ENCODE results near the gene CD9.
A peak's percentile ranks its signal among the peaks of the same experiment; 100 is the strongest.
"Not testable (repeated sequence)": the region's sequence is repeated elsewhere in the genome, so short reads cannot be mapped to it uniquely, and the experiment has no call there.

The CD9 gene

DNA sequence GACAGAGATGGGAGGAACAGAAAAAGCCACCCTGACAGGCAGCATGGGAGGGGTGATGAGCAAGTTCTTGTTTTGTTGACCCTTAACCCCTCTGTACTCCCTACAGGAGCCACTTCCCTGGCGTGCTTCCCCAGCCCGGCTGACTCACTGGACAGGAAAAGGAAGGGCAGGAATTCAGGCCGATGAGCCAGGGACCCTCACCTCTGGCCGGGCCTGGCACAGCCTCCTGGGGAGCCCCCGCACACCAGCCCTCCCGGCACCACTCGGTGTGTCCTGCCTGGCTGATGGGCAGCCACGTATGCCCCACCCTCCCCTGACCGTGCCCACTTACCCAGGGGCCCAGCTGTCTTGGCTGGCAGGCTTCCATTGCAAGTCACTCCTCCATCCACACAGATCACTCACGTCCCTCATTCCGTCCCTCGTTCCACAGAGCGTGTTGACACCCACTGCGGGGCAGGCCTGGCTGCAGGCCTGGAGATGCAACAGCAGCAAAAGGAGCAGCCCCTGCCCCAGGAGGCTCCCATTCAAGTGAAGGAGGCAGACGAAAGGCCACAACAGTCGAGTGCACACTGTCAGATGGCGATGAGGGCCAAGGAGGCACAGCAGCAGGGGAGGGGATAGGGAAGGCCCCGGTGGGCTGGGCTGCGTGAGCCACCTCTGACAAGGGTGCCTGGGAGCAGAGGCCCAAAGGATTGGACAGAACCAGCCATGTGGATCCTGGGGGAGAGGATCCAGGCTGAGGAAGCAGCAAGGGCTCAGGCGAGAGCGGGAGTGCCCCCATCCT lies 19.7 kb upstream of the CD9 start:
- DNase-seq = no peak

DNA sequence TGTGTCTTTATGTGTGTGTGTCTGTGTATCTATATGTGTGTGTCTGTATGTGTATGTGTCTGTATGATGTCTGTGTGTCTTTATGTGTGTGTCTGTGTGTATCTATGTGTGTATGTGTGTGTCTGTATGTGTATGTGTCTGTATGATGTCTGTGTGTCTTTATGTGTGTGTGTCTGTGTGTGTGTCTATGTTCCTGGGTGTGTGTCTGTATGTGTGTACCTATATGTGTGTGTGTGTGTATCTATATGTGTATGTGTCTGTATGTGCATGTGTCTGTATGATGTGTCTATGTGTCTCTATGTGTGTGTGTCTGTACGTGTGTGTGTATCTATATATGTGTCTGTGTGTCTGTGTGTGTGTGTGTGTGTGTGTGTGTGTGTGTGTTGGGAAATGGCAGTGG lies 19.0 kb upstream of the CD9 start:
- no peak for DNase-seq

DNA sequence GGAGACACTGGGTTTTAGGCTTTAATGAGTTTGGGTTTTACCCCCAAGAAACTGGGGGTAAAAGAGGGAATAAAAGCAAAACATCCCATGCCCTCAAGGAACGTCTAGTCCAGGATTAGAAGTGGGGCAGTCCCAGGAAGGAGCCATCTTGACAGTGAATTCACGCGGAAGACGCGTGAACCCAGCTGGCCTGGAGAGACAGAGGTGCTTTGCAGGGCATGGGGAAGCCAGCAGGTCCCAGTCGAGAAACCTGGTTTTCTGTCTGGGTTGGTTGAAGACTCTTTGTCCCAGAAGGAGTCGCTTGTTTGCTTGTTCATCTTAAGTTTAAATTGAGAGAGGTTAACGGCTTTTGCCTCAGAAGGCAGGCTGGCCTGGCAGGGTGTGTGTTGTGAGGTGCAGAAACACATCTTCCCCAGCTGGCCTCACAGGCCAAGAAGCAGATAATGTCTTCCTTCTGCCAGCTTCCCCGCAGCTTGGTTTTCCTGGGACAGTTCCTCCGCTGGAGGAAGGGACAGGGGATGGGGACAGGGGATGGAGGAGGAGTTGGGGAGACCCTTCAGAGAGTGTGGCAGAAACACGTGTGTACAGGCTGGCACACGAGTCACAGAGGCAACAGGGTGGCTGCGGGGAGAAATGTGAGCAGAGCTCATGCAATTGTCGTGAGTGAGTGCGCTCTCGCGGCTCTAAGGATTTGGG lies 18.5 kb upstream of the CD9 start:
- DNase-seq = no peak

DNA sequence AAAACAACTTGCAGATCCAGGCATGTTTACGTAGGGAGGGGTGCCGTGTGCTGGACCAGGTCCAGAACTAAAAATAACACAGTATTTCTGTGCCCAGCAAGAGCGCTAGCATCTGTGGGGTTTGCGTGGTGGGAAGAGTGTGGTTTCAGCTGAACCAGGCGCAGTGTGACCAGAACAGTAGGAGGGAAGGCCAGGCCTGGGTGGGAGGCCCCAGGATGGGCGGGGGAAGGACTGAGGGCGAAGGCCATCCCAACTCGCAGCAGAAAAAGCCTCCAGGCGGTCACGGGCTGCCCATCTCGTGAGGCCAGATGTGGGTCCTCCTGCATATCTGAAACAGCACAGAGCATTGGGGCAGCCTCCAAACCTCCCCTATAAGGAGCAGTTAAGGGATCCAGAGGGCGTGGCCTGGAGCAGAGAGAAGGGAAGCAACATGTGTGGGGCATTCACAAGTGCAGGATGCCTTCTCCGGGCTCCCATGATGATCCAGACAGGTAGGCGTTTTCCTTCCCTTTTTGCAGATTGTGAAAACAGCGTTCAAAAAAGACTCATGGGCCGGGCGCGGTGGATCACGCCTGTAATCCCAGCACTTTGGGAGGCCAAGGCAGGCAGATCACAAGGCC lies 17.8 kb upstream of the CD9 start:
- no peak for DNase-seq

DNA sequence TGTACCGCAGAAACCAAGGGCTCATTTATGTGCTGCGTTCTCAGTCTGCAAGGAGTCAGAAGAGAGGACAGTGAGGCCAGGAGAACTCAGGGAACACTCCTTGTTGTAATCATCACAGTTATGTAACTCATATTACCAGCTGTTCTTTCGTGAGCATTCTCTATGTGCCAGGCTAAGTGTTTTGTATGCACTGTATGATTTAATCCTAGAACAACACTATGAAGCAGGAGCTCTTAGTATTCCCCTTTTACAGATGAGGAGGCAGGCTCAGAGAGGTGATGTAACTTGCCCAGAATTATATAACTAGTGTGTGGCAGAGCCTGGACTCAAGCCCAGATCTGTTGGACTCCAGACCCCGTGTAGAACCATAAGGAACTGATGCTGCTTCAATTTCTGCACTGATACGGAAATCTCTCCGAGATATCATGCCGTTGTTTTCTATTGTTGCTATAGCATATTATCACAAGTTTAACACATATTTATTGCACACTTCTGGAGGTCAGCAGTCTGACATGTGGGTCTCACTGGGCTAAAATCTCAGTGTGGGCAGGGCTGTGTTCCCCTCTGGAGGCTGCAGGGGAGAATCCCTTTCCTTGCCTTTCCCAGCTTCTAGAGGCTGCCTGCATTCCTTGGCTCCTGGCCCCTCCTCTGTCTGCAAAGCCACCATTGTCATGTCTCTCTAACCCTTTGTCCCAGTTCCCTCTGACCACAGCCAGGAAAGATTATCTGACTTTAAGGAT lies 16.3 kb upstream of the CD9 start:
- DNase-seq = no peak

DNA sequence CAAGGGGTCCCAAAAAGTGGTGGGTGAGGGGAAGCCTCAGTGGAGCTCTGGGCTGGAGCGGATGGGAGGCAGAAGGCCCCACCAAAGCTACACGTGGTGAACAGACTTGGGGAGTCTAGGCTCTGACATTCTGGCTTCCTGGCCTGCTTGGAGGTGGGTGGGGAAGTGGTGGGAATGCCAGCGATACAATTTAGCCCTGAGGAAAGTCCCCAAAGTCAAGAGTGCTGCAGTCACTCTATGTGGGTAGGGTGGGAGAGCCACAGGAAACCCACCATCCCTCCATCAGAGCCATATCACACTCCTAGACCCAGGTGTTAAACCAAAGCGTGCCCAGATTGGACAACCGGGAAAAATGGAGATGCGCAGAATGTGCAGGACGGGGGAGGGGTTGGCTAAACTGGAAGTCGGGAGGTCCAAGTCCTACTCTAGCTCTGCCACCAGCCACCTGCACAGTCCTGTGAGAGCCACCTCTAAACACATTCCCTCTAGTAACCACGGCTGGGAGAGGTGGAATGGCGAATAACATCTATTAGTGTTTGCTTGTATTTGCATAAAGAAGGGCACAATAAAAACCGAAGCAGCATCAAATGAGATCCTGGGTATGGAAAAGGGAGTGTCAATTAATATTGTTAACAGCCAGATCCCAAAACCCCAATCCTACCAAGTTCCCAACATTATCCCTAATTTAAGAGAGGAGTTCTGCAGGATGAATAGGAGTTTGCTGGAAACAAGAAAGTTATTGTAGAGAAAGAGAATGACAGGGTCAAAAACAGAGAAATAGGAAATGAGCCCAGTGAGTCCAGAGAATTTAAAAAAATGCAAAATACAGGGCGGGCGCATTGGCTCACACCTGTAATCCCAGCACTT lies 14.0 kb upstream of the CD9 start:
- DNase-seq = no peak

DNA sequence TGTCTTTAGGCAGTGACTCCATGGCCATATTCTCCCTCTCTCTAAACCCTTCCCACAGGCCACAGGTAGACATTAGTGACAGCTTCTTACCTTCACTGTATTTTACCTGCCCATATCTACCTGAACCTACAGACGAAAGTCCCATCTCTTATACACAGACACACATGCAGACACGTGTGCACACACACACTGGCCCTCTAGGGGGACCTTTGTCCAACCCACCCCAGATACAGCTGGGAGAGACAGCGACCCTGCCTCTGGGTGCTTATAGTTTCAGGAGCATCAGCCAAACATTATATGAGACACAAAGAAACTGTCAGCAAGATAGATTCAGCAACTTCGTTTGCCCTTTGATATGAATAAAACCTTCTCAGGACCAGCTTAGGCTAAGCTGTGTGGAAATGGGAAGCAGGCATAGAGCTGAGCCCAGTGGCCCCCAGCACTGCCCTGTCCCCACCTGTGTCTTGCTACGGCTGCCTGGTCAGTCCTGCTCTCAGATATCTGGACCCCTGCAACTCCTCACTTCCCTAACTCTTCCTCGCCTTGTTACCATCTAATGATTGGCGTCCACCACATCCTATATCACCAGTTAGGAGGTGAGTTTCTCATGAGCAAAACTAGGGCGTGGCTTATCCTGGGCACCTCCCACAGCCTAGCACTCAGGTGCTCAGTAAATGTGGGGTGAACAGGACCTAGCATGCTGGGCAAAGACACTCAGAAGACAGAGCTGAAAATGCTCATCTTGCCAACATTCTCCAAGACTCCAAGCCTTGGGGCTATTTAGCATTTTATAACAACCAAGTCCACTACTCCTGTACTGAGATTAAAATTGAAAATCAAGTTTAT lies 12.0 kb upstream of the CD9 start:
- DNase-seq = no peak

DNA sequence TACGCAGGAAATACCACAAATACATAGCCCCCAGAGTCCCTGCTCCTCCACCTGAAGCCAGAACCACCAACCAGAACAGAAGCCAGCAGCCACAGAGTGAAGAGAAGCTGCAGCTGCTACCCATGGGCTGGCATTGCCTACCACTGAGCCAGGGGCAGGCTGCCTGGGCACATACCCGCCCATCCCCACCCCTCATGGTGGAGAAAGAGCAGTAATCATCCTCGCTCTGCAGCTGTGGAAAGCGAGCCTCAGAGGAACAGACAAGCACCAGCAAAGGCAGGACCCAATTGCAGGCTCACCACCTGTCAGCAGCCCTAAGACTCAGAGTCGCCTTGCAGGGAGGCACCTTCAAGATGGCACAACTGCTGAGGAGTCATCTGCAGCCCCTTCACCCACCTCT lies 11.2 kb upstream of the CD9 start:
- DNase-seq = no peak

DNA sequence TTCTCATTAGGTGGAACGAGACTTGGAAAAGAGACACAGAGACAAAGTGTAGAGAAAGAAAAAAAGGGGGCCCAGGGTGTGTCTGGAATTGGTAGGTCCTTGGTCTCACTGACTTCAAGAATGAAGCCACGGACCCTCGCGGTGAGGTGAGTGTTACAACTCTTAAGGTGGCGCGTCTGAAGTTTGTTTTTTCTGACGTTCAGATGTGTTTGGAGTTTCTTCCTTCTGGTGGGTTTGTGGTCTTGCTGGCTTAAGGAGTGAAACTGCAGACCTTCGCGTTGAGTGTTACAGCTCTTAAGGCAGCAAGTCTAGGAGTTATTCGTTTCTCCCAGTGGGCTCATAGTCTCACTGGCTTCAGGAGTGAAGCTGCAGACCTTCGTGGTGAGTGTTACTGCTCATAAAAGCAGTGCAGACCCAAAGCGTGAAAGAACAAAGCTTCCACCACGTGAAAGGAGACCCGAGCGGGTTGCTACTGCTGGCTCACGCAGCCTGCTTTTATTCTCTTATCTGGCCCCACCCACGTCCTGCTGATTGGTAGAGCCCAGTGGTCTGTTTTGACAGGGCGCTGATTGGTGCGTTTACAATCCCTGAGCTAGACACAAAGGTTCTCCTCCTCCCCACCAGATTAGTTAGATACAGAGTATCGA lies 10.1 kb upstream of the CD9 start:
- not testable (repeated sequence) for DNase-seq

DNA sequence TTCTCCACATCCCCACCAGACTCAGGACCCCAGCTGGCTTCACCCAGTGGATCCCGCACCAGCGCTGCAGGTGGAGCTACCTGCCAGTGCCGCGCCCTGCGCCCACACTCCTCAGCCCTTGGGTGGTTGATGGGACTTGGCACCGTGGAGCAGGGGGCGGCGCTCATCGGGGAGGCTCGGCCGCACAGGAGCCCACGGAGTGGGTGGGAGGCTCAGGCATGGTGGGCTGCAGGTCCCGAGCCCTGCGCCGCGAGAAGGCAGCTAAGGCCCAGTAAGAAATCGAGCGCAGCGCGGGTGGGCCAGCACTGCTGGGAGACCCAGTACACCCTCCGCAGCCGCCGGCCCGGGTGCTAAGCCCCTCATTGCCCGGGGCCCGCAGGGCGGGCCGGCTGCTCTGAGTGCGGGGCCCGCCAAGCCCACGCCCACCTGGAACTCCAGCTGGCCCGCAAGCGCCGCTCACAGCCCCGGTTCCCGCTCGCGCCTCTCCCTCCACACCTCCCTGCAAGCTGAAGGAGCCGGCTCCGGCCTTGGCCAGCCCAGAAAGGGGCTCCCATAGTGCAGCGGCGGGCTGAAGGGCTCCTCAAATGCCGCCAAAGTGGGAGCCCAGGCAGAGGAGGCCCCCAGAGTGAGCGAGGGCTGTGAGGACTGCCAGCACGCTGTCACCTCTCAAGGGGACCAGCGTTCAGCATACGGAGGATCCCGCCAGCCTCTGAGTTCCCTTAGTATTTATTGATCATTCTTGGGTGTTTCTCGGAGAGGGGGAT lies 9.3 kb upstream of the CD9 start:
- not testable (repeated sequence) for DNase-seq

DNA sequence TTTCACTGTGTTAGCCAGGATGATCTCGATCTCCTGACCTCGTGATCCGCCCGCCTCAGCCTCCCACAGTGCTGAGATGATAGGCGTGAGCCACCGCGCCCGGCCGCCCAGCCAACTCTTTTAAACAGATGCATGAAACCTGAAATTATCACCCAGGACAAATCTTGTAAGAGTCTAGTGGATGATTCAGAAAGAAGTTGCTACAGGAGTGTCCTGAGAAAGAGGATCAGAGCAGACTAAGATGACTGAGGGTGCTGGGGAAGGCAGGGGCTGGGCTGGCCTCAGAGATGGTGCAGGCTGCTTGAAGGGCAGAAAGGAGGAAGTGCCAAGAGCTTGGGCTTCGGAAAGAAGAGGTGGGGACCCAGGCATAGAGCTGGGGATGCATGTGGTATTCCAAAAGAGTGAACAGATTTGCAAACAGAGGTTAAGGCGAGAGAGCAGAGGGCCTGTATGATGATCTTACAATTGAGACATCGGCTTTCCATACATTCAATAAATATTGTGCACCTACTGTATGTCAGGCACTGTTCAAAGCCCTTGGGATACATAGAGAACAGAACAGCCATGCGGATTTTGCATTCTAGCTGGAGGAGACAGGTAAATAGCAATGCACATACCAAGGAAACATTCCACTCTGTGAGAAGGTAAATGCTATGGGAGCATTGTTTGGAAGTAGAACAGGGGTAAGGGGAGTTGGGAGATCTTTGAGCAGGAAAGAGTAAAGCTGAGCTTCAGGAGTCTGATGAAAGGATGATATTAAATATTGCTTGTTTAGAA lies 7.4 kb upstream of the CD9 start:
- no peak for DNase-seq

DNA sequence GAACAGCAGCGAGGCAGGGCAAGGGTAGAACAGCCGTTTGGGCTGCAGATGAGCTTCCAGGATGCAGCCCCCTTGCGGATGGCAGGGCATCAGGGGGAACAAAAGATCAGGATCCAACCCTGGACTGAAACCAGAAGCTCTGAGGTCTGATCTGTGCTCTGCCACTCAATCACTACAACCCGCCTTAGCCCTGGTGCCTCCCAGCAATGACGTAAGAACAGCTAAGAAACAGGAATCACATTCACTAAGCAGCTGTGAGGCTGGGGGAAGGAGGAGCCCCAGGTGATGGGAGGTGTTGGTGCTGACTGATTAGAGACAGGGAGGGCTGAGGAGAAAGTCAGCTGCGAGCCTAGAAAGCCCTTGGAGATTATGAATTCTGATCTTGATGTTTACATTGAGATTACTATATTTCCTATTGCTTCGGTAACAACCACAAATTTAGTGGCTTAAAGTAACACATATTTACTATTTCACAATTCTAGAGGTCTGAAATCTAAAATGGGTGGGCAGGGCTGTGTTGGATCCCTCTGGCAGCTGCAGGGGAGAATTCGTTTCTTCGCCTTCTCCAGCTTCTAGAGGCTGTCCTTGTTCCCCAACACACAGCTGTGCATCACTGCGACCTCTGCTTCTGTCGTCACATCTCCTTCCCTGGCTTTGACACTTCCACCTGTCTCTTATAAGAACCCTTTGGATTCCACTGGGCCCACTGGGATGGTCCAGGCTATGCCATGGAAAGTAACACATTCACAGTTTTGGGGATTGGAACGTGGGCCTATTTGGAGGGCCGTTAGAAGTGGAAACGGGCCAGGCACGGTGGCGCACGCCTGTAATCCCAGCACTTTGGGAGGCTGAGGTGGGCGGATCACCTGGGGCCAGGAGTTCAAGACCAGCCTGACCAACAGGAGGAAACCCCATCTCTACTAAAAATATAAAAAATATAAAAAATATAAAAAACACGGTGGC lies 6.1 kb upstream of the CD9 start:
- DNase-seq = no peak

DNA sequence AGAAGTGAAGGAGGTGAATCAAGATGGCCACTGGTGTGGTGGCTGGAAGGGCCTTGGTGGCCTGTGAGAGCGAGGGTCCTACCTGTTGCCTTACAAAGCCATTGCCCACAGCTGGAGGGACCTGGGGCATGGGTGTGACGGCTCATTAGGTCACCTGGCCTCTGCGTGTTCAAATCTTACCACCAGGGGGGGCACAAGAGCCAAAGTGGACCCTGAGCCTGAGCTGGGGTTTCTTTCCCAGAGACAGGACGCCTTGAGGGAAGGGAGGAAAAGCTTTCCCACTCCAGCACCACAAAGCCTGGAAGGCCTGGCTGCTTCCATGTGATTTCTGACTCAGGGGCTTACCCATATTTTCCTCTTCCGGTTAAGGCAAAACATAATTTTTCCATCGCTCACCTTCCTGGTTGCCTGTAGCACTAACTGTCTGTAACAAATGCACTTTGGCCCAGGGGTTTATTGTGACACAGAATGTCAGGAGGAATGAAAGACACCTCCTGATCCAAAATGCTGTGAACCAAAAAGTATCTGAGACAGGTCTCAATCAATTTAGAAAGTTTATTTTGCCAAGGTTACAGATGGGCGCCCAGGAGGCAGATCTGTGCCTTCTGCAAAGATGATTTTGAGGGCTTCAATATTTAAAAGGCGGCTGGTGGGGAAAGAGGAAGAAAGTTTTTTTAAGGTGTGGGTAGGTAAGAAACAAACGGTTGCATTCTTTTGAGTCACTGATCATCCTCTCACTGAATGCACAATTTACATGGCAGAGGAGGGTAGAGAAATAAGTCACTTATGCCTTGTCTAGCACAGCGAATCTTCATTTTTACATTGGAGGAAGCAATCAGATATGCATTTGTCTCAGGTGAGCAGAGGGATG lies 4.3 kb upstream of the CD9 start:
- peak; percentile 67 for DNase-seq

DNA sequence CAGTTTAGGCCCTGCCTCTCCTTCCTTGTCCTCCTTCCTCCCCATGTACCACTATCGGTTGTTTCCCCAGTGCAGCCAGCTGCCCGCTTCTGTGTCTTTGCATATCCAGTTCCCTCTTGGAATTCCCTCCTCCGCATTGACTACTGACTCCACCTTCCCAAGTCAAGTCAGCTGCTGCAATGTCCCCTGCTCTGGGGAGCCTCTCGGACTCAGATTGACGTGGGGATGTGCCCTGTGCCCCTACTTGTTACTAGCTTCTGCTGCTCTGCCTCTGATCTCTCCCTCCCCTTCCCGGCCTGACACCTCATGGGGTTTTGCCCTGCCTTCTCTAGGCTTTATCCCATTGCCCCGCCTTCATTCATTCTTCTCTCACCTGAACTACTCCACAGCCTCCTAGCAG lies 2.1 kb upstream of the CD9 start:
- DNase-seq = no peak

DNA sequence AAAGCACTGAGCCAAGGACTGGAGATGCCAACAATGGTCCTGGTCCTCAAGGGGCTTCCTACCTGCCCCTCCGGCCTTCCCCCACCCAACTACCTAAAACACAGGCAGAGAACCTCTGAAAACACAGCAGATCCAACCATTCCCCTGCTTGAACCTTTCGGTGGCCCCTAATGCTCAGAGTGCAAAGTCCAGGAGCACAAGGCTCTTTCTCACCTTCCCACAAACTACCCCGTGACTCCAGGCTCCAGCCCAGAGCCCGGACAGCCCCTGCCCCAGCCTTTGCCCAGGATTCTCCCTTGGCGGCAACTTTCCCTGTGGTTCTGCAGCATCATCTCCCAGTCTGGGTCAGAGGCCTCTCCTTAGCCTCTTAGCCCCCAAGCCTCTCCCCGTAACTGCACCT lies 1.6 kb upstream of the CD9 start:
- no peak for DNase-seq

DNA sequence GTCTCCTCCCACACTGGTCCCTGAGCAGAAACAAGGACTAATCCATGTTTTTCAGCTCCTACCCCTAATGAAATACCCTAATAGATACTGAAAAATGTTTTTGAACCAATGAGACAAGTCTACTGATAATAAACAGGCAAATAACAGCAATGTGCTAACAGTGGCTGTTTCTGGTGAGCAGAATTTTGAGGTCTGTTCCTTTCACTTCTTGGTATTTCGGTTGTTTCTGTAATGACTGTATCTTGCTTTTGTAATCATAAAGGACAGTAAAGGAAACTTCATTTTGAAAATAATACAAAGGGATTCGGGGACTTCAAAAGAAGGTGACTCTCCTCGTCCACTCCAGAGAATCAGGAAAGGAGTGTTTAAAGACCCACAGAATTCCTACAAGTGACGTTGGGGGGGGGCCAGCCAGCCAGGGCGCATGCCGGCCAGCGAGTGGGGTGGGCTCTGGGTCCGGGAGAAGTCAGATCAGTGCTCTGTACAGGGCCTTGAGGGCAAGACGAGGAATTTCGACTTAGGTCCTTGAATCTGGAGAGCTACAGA lies 1.1 kb upstream of the CD9 start:
- DNase-seq = no peak

Measured in effector CD8-positive, alpha-beta T cell (primary cell).